Nucleus accumbens (tissue), 56 donors: Measurements from ENCODE around the gene WDR5.

ENCODE experiments used
- DNase-seq, 56 donors: peaks; one replicate each; lab custom pipeline; 2025; lab: John Stamatoyannopoulos, UW

WDR5 gene

GRCh38 chr9:134204991-134205578, 69.2 kb downstream of the WDR5 start:
- peak in 1 of 56 donors; percentile 38 for DNase-seq

GRCh38 chr9:134205672-134206310, 69.9 kb downstream of the WDR5 start:
- peak in 46 of 56 donors; percentile 16 to 90 (median 63) for DNase-seq

GRCh38 chr9:134206311-134207300, 70.7 kb downstream of the WDR5 start:
- DNase-seq: peak in 1 of 56 donors; percentile 60

GRCh38 chr9:134208310-134208841, 72.5 kb downstream of the WDR5 start:
- DNase-seq: peak in 1 of 56 donors; percentile 24

GRCh38 chr9:134208981-134209725, 73.3 kb downstream of the WDR5 start:
- no peak for DNase-seq
